HG03039 (cell line): ENCODE data around the gene FOXN1.
A peak's percentile ranks its signal among the peaks of the same experiment; 100 is the strongest.
"Not testable (repeated sequence)": the region's sequence is repeated elsewhere in the genome, so short reads cannot be mapped to it uniquely, and the experiment has no call there.

Source experiments
- ATAC-seq: cut with Tn5 transposase; IDR thresholded peaks from one replicate; pipeline ENCODE4 v1.9.1; 2021; ENCODE audit warnings: mild to moderate bottlenecking, moderate library complexity; ENCODE audit not compliant: unreplicated experiment

FOXN1 gene

DNA sequence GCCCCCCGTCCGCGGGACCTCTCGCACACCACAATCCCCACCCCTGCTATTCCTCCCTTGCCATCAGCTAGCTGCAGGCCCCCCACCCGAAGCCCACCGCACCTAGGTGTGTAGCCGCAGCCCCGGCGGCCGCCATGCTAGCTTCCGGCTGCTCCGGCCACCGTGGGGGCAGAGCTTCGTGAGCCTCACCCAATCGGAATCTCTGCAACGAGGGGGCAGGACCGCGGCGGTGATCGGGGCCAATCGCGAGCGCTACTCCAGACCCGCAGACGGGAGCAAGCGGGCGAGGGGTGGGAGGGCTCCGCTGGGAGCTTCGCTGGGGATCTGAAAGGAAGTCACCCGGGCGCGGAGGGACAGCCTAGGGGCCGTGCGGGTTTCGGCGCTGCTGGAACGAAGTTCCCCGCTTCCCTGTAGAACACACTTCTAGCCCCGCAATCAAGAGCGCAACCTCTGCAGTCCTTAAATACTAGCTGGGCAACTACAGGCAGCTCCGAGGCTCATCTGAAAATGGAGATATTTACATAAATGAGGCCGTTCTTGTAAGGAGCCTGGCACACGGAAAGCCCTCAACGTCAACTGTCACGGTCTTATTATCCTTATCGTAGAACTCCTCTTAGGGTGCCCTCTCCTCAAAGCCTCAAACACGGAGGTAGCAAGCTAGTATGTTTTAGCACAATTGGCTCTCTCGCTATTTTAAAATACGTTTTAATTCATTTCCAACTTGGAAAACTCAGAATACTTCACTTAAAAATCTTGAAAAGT, 65.4 kb downstream of the FOXN1 start, which contains the start of gene PIGS:
PIGS (minus strand) TSS at position 164 of the 762 bp plus-strand sequence; CDS start at position 136, 28 bp downstream.
- peak; percentile 81 for ATAC-seq

DNA sequence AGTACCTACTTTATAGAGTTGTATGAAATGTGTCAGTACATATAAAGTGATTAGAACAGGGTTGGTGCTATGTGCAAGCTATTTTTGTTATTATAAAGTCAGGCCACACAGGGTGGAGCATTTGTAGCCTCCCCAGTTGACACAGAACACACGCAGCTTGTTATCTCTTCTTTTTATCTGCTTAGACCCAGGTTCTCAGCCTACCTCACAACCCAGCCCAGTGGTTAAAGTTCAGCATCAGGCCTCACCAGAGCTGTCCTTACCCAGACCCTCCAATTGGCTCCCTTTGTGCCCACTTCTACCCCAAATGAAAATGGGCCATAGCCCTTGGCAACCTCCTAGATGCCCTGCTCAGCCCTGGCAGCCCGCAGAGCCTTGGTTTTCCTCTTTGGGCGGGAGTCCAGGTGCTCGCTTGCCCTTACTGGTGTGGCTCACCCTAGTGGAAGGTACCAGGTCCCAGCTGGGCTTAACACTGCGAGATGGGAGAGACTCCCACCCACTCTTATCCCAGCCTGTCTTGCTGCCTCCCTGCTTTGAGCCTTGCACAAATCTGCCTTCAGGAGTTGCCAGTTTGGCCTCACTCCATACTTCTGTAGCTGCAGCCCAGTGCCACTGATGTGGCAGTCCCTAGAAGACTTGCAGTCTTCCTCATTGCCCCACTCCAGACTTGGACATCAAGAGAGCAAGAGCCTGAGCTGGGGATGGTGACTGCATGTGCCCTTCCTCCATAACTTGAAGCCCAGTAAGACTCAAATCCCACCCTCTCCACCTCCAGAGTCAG, 66.3 kb downstream of the FOXN1 start:
- ATAC-seq: no peak

DNA sequence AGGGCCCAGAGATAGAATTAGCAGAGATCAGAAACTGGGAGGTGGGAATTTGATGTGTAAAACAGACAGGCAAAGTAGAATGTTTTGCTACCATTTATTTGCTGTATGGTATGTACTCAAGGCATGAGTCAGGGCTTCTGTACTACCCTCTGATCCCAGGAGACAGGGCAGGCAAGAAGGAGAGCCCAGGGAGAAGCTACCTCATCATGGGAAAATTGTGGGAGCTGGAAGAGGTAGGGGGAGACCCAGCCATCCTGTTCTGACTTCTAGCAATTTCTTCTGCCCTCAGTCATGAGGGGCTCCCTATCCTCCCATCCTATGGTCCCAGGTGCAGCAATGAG, 66.9 kb downstream of the FOXN1 start:
- ATAC-seq: no peak

- ATAC-seq: no peak
Observed at GRCh38 chr17:28573521-28573920, 67.4 kb downstream of the FOXN1 start.

GRCh38 chr17:28573966-28574480, 67.9 kb downstream of the FOXN1 start:
- no peak for ATAC-seq

GRCh38 chr17:28574526-28574925, 68.4 kb downstream of the FOXN1 start:
- ATAC-seq: no peak

DNA sequence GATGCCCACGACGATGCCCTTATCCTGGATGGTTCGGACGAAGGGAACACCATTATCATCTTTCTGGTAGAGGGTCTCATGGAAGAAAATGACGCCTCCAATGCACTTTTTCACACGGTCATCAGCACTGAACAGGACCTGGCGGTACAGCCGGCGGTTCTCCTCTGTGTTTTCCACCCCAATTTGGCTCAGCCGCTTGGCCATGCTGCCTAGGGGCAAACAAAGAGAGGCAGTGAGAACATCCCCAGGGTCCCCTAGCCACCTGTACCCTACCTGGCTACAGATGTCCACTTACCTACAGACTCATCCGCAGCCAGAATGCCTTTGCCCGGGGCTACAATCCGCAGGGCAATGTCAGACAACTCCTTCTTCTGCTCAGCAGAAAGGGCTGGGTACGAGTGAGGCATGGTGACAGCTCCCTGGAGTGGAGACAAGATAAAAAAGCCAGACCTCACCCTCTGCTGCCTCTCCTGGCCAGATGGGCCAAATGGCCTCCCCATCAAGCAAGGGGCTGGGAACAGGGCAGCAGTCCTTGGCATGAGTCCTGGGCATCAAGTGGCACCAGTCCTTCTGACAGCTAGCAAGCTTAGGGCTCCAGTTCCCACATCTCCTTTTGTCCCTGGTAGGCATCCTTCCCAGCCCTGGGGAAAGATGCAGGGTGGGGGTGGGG, 69.1 kb downstream of the FOXN1 start:
- no peak for ATAC-seq

- not testable (repeated sequence) for ATAC-seq
Observed at GRCh38 chr17:28576016-28576415, 69.9 kb downstream of the FOXN1 start.

- ATAC-seq: peak; percentile 81
Observed at GRCh38 chr17:28576758-28577465, 70.8 kb downstream of the FOXN1 start, which contains the start of gene ALDOC. TSS of gene ALDOC (minus strand) at chr17:28576895. CDS start at chr17:28575532, 1,363 bp downstream.

GRCh38 chr17:28577466-28577824, 71.3 kb downstream of the FOXN1 start:
- no peak for ATAC-seq

- no peak for ATAC-seq
Observed at GRCh38 chr17:28578246-28579195, 72.4 kb downstream of the FOXN1 start.

- ATAC-seq: no peak
Observed at GRCh38 chr17:28579526-28579925, 73.4 kb downstream of the FOXN1 start.

GRCh38 chr17:28580959-28581358, 74.8 kb downstream of the FOXN1 start:
- no peak for ATAC-seq

- ATAC-seq: no peak
Observed at GRCh38 chr17:28582513-28582912, 76.4 kb downstream of the FOXN1 start.

- no peak for ATAC-seq
Observed at GRCh38 chr17:28584434-28584833, 78.3 kb downstream of the FOXN1 start.

DNA sequence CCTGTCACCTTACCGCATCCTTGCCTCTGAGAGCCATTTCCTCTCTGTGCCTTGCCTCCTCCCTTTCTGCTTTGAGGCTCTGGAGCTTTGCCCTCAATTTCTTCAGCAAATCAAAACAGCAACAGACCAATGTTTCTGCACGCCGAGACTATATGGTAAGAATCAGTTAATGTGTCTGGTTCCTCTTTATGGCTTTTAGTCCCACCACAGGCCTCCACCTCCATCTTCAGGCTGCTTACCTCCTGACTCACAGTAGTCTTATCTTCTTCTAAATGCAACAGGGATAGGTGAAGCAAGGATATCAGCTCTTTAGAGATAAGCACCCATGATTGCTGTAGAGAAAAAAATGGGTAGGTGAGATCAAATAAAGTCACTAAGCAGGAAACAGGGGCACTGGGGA, 79.7 kb downstream of the FOXN1 start:
- ATAC-seq: no peak
